Heart left ventricle (tissue), 16 donors: ENCODE data around the gene TRIOBP. TPM values are rescaled to one million over a fixed set of nuclear protein-coding genes. Genes with fewer than 3 reads are reported as not detected.

ENCODE experiments used
- ATAC-seq, 4 donors: fragments of 200-7000 bp; cut with Tn5 transposase; one replicate each; pipeline ENCODE4 v1.9.1; 2020 to 2022; ENCODE audit warnings: moderate library complexity in 4 of 4, mild to moderate bottlenecking in 3 of 4, moderate number of reproducible peaks in 1 of 4
- DNase-seq, 5 donors: peaks; one replicate each; pipeline ENCODE4 v3.0.0-alpha.2; 2020
- H3K27ac ChIP-seq, 12 donors: fragments of 200-600 bp; sonication (generic) in 4 of 12; one replicate each; pipeline versions ENCODE4 v1.5.0 to v1.8.0; 2016 to 2022; ENCODE audit warnings: mild to moderate bottlenecking in 2 of 12
- H3K27me3 ChIP-seq, 9 donors: fragments of 200-600 bp; sonication (generic) in 2 of 9; one replicate each; pipeline versions ENCODE4 v1.5.1 to v1.8.0; 2016 to 2022; ENCODE audit warnings: mild to moderate bottlenecking in 3 of 9
- H3K36me3 ChIP-seq, 9 donors: fragments of 200-600 bp; sonication (generic) in 2 of 9; one replicate each; pipeline versions ENCODE4 v1.5.0 to v1.8.0; 2018 to 2022; ENCODE audit warnings: mild to moderate bottlenecking in 2 of 9
- H3K4me1 ChIP-seq, 12 donors: fragments of 200-600 bp; sonication (generic) in 4 of 12; one replicate each; pipeline versions ENCODE4 v1.5.0 to v1.8.0; 2016 to 2022; ENCODE audit warnings: mild to moderate bottlenecking in 3 of 12
- H3K4me3 ChIP-seq, 12 donors: fragments of 200-600 bp; sonication (generic) in 4 of 12; one replicate each; pipeline versions ENCODE4 v1.5.0 to v1.8.0; 2017 to 2022; ENCODE audit warnings: mild to moderate bottlenecking in 9 of 12, moderate library complexity in 4 of 12
- H3K9me3 ChIP-seq, 12 donors: fragments of 200-600 bp; sonication (generic) in 4 of 12; one replicate each; pipeline versions ENCODE4 v1.5.0 to v1.8.0; 2016 to 2022; ENCODE audit warnings: mild to moderate bottlenecking in 1 of 12
- CTCF ChIP-seq, 12 donors: fragments of 200-600 bp; sonication (generic) in 4 of 12; IDR thresholded peaks; one replicate each; pipeline versions ENCODE4 v1.5.0 to v1.8.0; 2018 to 2022; ENCODE audit warnings: antibody characterized with exemption in 12 of 12, mild to moderate bottlenecking in 5 of 12
- POLR2A ChIP-seq, 2 donors: fragments of 450-650 bp; IDR thresholded peaks; one replicate each; pipeline ENCODE4 v1.6.1; 2017; ENCODE audit warnings: antibody characterized with exemption in 2 of 2, mild to moderate bottlenecking in 2 of 2, moderate library complexity in 2 of 2
- WGBS, 4 donors: extraction: QIAGEN DNeasy Blood & Tissue Kit in 2 of 4; methylation state at CpG; one replicate each; pipeline versions ENCODE4 v1.1.5 to v1.1.7; 2013 to 2018; 5-methylcytosine and 5-hydroxymethylcytosine counted together
- intact Hi-C, 10 donors: fragments of 100-400 bp; cut with DNase I; formaldehyde crosslinking; loops; one replicate each; pipeline versions ENCODE4 v1.11.1 to v1.14.2; 2022
- polyA plus RNA-seq, 2 donors: library from polyadenylated mRNA; stranded (reverse); fragments of 200-250 nt; gene quantifications; one replicate each; pipeline ENCODE4 v1.2.3, GENCODE V29; 2013
- total RNA-seq, 9 donors: library from RNA; depleted of rRNA in 2 of 9; stranded (reverse); fragments of >200 nt in 2 of 9; fragmentation: NEBNext Ultra II Directional in 3 of 9; extraction: Animal tissue kit (Norgen Biotek cat#: 25700) in 3 of 9; gene quantifications; one replicate each; pipeline versions ENCODE4 v1.1.0 to v1.2.4, GENCODE V29; 2016 to 2023
- donor health status: ischemic (EF 13 %, LVEDD 7.1; RV severe dilation, severe dysfunction).
- donor health status: healthy with polysubstance abuse.
- donor health status: DM: no; HTN: yes; CAD: no.
- donor health status: DM: no; HTN: no; CAD: no.
- donor health status: ischemic (EF 25% LVEDD 6.9; RV normal size, moderate dysfunction).
- donor health status: ischemic (EF 25% LVEDD 5.7; RV mildly dilated, moderate dysfunction).
- donor health status: healthy.
- donor health status: DM: yes; HTN: yes; CAD: no.
- donor health status: ischemic (EF 35%, LVEDD 5.7; RV mildly dilated, moderate dysfunction).
- donor health status: nonischemic (EF 11% LVEDD 7.7; RV severe dilation, severe dysfunction).
- donor health status: DM: yes; HTN: yes; CAD: no.
- donor health status: PGD.
- donor health status: ischemic (EF 29% LVEDD 5.4; RV normal size, mild dysfunction).
- donor health status: nonischemic (EF 23%, LVEDD 6.1; RV moderate dilation, normal function).

Gene TRIOBP
- total and polyA plus RNA-seq, 11 donors: 54.9 to 147 (median 94.7) TPM

- peaks cover 0 to 25% (median 11%) of the 10 kb centered on the region in 12 donors for H3K4me1 ChIP-seq
- no peaks in the 10 kb centered on the region for H3K9me3 ChIP-seq
- no peak overlapping the region for H3K27ac ChIP-seq
- ATAC-seq: no peak
- TF ChIP-seq POLR2A (IDR thresholded peaks at IDR 0.05): no peak
- no peak for TF ChIP-seq CTCF (IDR thresholded peaks at IDR 0.05)
- 80 to 90% (median 87%) methylated on average over 6 of the region's 6 CpGs for WGBS, 4 donors
- no peak for DNase-seq
- intact Hi-C loops: no loop called here
- H3K27me3 ChIP-seq: no peaks in the 10 kb centered on the region
- no peak overlapping the region for H3K4me3 ChIP-seq
- H3K36me3 ChIP-seq: peaks cover 0 to 20% (median 13%) of the 10 kb centered on the region in 9 donors
Observed at GRCh38 chr22:37669586-37669985, 27.3 kb upstream of the TRIOBP start.

- Histone ChIP-seq H3K27me3 (no peaks in the 10 kb centered on the region), H3K9me3 (no peaks in the 10 kb centered on the region), H3K4me1 (peaks cover under 1 to 46% (median 21%) of the 10 kb centered on the region in 12 donors), H3K36me3 (peaks cover 0 to 4% (median 0%) of the 10 kb centered on the region in 9 donors), H3K4me3 (no peak overlapping the region), H3K27ac (peak overlapping the region in 2 of 12 donors; percentile 95 to 98)
- intact Hi-C loops: no loop called here
- TF ChIP-seq POLR2A (IDR thresholded peaks at IDR 0.05) (no peak), CTCF (IDR thresholded peaks at IDR 0.05) (no peak)
- ATAC-seq (no peak), DNase-seq (no peak)
- WGBS, 4 donors: 78 to 93% (median 87%) methylated on average over 12 to 15 of the region's 15 CpGs
Observed at GRCh38 chr22:37672206-37672919, 24.5 kb upstream of the TRIOBP start.

- ATAC-seq: no peak
- H3K27ac ChIP-seq: peak overlapping the region in 3 of 12 donors; percentile 95 to 98 (median 98)
Observed at GRCh38 chr22:37672920-37673455, 23.9 kb upstream of the TRIOBP start.

More at GRCh38 chr22:37672920-37673455, 23.9 kb upstream of the TRIOBP start:
- WGBS, 4 donors: 72 to 97% (median 79%) methylated on average over 3 to 11 of the region's 11 CpGs
- no peak overlapping the region for H3K4me3 ChIP-seq
- no peaks in the 10 kb centered on the region for H3K9me3 ChIP-seq
- no peak for DNase-seq
- TF ChIP-seq CTCF (IDR thresholded peaks at IDR 0.05) (no peak), POLR2A (IDR thresholded peaks at IDR 0.05) (no peak)
- H3K36me3 ChIP-seq: peaks cover 0 to 7% (median 3%) of the 10 kb centered on the region in 9 donors
- H3K27me3 ChIP-seq: no peaks in the 10 kb centered on the region
- intact Hi-C loops: no loop called here
- H3K4me1 ChIP-seq: peaks cover 3 to 52% (median 25%) of the 10 kb centered on the region in 12 donors
